Kidney epithelial cell (primary cell): ENCODE results near the gene CD300A. TPM values are rescaled to one million over a fixed set of nuclear protein-coding genes. Genes with fewer than 3 reads are reported as not detected.
"Not testable (repeated sequence)": the region's sequence is repeated elsewhere in the genome, so short reads cannot be mapped to it uniquely, and the experiment has no call there.

Experiments
- DNase-seq: peaks from one replicate; pipeline ENCODE4 v3.0.0-alpha.2; 2010; ENCODE audit warnings: low read depth
- H3K27me3 ChIP-seq: 2 replicates; pipeline ENCODE4 v1.6.0; 2011; ENCODE audit warnings: low read length; ENCODE audit not compliant: control insufficient read depth, insufficient read depth
- H3K36me3 ChIP-seq: 2 replicates; pipeline ENCODE4 v1.5.1; 2011; ENCODE audit warnings: low read length; ENCODE audit not compliant: control insufficient read depth, insufficient read depth
- H3K4me3 ChIP-seq: 2 replicates; pipeline ENCODE4 v1.5.1; 2011; ENCODE audit warnings: low read depth, mild to moderate bottlenecking, control low read depth, low read length
- CTCF ChIP-seq: IDR thresholded peaks from 2 replicates; pipeline ENCODE4 v1.5.1; 2011; ENCODE audit warnings: mild to moderate bottlenecking, moderate library complexity, low read length, control low read depth, inconsistent platforms; ENCODE audit not compliant: insufficient read depth, poor library complexity, severe bottlenecking
- total RNA-seq: library from RNA; depleted of rRNA; stranded (reverse); fragments of >200 nt; gene quantifications from 2 replicates; pipeline ENCODE4 v1.2.3, GENCODE V29; 2015

CD300A gene
- total RNA-seq, 1 donor from 2014 or later = not detected

GRCh38 chr17:74485022-74485743, 18.7 kb downstream of the CD300A start:
- no peak for TF ChIP-seq CTCF
- DNase-seq = no peak
- Histone ChIP-seq H3K4me3 (no peak overlapping the region), H3K36me3 (no peaks in the 10 kb centered on the region), H3K27me3 (peaks cover 3% of the 10 kb centered on the region)

GRCh38 chr17:74485841-74486240, 19.4 kb downstream of the CD300A start:
- Histone ChIP-seq H3K4me3 (no peak overlapping the region), H3K27me3 (peaks cover 4% of the 10 kb centered on the region), H3K36me3 (no peaks in the 10 kb centered on the region)
- no peak for TF ChIP-seq CTCF
- no peak for DNase-seq

- H3K4me3 ChIP-seq, H3K27me3 ChIP-seq, H3K36me3 ChIP-seq, DNase-seq: not testable (repeated sequence)
Observed at GRCh38 chr17:74488276-74488675, 21.8 kb downstream of the CD300A start.

GRCh38 chr17:74490716-74491115, 24.3 kb downstream of the CD300A start:
- Histone ChIP-seq H3K4me3 (no peak overlapping the region), H3K36me3 (no peaks in the 10 kb centered on the region), H3K27me3 (peaks cover 6% of the 10 kb centered on the region)
- DNase-seq = no peak
- no peak for TF ChIP-seq CTCF

GRCh38 chr17:74491626-74492025, 25.2 kb downstream of the CD300A start:
- peaks cover 6% of the 10 kb centered on the region for H3K27me3 ChIP-seq
- no peak overlapping the region for H3K4me3 ChIP-seq
- H3K36me3 ChIP-seq = no peaks in the 10 kb centered on the region
- no peak for DNase-seq
- TF ChIP-seq CTCF = no peak

GRCh38 chr17:74493331-74493833, 26.9 kb downstream of the CD300A start:
- peaks cover 6% of the 10 kb centered on the region for H3K27me3 ChIP-seq
- H3K4me3 ChIP-seq = no peak overlapping the region
- peak; percentile 93 for TF ChIP-seq CTCF
- no peak for DNase-seq
- no peaks in the 10 kb centered on the region for H3K36me3 ChIP-seq
